Stimulated activated naive B cell treated with anti-CD40 and anti-IgM and Interleukin-4, amounts not matched to agents 10 μg/mL and 1 μg/mL and 100 μg/mL, for 72 hours (primary cell): ENCODE results near the gene CHIC1.
"Not testable (repeated sequence)": the region's sequence is repeated elsewhere in the genome, so short reads cannot be mapped to it uniquely, and the experiment has no call there.

ENCODE experiments used
- ATAC-seq, 2 donors: fragments of 150-1000 bp; cut with Tn5 transposase; replicated peaks; 2 replicates each; pipeline ENCODE4 v1.10.0; 2021; ENCODE audit warnings: moderate library complexity in 1 of 2
- DNase-seq: peaks from one replicate; pipeline ENCODE4 v3.0.0; 2021
- H3K27ac Mint-ChIP-seq: one replicate; pipeline ENCODE4 v1.8.0; 2022; ENCODE audit warnings: mild to moderate bottlenecking, mixed read lengths
- H3K27me3 Mint-ChIP-seq, 2 donors: one replicate each; pipeline ENCODE4 v1.8.0; 2022; ENCODE audit warnings: mixed read lengths in 2 of 2
- H3K36me3 Mint-ChIP-seq, 2 donors: one replicate each; pipeline ENCODE4 v1.8.0; 2022; ENCODE audit warnings: mixed read lengths in 2 of 2, mild to moderate bottlenecking in 1 of 2
- H3K4me1 Mint-ChIP-seq, 2 donors: one replicate each; pipeline ENCODE4 v1.8.0; 2022; ENCODE audit warnings: mixed read lengths in 2 of 2, mild to moderate bottlenecking in 1 of 2
- H3K4me3 Mint-ChIP-seq, 2 donors: one replicate each; pipeline ENCODE4 v1.8.0; 2022; ENCODE audit warnings: mild to moderate bottlenecking in 2 of 2, mixed read lengths in 2 of 2, moderate library complexity in 1 of 2
- H3K9me3 Mint-ChIP-seq, 2 donors: one replicate each; pipeline ENCODE4 v1.8.0; 2022; ENCODE audit warnings: mixed read lengths in 2 of 2, mild to moderate bottlenecking in 1 of 2

Gene CHIC1

DNA sequence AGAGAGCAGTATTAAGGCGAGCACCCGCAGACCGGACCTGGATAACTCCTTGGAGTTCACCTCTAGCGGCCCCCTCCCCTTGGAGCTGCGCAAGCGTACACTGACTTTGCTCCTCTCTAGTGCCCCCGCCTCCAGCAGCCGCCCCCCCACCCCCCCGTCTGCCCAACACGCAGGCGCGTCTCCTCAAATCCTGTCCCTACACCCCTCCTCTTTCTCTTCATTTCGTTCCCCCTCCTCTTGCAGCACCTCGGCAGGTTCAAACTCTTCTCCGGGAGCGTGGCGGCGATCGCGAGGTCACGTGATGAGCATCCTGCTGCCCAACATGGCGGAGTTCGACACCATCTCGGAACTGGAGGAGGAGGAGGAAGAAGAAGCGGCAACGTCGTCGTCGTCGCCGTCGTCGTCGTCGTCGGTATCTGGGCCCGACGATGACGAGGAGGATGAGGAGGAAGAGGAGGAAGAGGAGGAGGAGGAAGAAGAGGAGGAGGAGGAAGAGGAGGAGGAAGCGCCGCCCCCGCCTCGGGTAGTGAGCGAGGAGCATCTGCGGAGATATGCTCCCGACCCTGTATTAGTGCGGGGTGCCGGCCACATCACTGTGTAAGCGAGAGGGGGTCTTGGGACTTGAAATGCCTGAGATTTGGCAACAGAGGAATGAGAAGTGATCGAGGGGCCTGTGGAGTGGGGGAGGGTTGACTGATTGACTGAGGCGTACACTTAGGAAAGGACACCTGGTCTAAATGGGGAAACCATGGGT, at the start of gene CHIC1:
TSS of gene CHIC1 (plus strand) at position 214 of the 754 bp plus-strand sequence. CDS start at position 302, 88 bp downstream.
- Mint-ChIP-seq H3K27ac (peak within 1 kb of the TSS; percentile 95), H3K4me3 (peak within 1 kb of the TSS; percentile 87 to 93), H3K27me3 (no peaks in the 10 kb centered on the region), H3K4me1 (peaks cover 0 to 2% of the 10 kb centered on the region in 2 donors), H3K36me3 (no peaks in the 10 kb centered on the region), H3K9me3 (no peaks in the 10 kb centered on the region)
- ATAC-seq (peak; percentile 77 to 80), DNase-seq (peak; percentile 59)

DNA sequence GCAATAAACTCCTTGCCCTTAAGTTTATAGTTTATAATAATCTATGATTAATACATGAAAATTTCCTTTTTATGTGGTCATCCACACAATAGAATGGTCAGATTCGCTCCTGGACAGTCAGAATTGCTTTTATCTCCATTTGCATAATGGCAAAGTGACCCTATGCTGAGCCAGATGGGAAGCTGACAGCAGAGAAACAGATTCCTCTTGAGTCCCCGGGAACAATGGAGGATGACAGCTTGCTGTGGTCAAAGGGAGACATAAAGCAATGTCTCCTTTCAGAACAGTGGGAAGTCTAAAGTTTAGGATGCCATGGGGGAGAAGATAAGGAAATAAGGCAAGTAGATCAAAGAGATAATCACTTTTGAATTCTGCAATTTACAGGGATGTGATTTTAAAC, 40.2 kb upstream of the CHIC1 start:
- H3K4me3 Mint-ChIP-seq, H3K27ac Mint-ChIP-seq, H3K4me1 Mint-ChIP-seq, DNase-seq, H3K27me3 Mint-ChIP-seq, H3K9me3 Mint-ChIP-seq, H3K36me3 Mint-ChIP-seq, ATAC-seq: not testable (repeated sequence)

DNA sequence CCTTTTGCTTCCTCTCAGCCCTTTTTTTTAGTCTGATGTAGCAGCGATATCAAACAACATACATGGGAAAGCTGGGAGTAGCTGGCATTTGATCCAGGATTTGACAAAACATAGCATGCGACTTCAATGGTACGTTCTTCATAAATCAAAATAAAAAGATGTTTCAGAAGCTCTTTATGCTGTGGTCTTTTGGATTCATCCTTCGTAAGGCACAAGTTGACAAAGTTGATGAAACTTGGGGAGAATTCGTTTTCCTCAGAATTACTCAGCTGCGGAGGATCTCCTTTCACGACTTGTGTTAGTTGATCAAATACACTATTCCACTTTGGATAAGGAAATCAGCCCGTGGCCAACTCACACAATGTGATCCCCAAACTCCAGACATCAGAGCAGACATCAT, 38.1 kb upstream of the CHIC1 start:
- ATAC-seq (no peak), DNase-seq (no peak)
- H3K4me1 Mint-ChIP-seq: no peaks in the 10 kb centered on the region
- no peak overlapping the region for H3K27ac Mint-ChIP-seq
- H3K9me3 Mint-ChIP-seq: peaks cover 12 to 14% of the 10 kb centered on the region in 2 donors
- H3K36me3 Mint-ChIP-seq: peaks cover 0 to 8% of the 10 kb centered on the region in 2 donors
- H3K4me3 Mint-ChIP-seq: no peak overlapping the region
- H3K27me3 Mint-ChIP-seq: no peaks in the 10 kb centered on the region

DNA sequence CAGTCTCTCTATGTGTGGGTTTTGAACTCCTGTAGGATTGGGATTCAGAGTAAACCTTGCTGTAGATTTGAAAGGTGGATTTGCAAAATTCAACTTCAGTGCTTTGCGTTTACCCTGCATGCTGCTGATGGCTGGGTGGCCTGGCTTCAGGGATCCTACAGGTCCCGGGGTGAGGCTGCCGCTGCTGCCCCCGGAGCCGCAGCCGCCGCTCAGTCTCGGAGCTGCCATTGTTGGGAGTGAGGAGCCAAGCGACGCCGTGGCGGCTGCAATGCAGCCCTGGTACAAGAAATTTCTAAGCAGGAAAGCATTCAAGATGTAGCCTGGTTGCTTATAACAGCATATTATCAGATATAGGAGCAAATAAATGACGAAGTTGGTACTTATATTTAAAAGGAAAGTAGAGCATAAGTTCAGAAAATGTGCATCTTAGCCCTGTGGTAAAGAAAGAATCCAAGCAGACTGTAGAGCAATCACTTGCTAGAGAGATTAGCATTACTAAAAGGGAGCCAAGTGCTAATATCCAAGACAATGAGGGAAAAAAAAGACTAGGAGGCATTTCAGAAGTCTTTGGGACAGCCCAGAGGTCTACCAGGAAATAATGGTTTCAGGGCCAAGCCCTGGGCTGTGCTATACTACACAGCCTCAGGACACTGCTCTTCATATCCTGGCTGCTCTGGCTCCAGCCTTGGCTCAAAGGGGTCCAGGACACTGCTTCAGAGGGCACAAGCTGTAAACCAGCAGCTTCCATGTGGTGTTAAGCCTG, 36.9 kb upstream of the CHIC1 start:
- H3K36me3 Mint-ChIP-seq: peaks cover 0 to 16% of the 10 kb centered on the region in 2 donors
- H3K27ac Mint-ChIP-seq: no peak overlapping the region
- peaks cover 0 to 4% of the 10 kb centered on the region in 2 donors for H3K27me3 Mint-ChIP-seq
- DNase-seq (no peak), ATAC-seq (no peak)
- no peaks in the 10 kb centered on the region for H3K4me1 Mint-ChIP-seq
- no peak overlapping the region for H3K4me3 Mint-ChIP-seq
- H3K9me3 Mint-ChIP-seq: peaks cover 21 to 23% of the 10 kb centered on the region in 2 donors

DNA sequence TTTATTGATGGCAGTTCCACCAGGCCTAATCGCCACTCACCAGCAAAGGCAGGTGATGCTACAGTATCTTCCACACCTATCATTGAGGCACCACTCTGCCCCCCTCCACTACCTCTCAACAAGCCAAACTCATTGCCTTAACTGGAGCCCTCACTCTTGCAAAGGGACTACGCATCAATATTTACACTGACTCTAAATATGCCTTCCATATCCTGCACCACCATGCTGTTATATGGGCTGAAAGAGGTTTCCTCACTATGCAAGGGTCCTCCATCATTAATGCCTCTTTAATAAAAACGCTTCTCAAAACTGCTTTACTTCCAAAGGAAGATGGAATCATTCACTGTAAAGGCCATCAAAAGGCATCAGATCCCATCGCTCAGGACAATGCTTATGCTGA, 31.3 kb upstream of the CHIC1 start:
- not testable (repeated sequence) for H3K4me3 Mint-ChIP-seq, H3K4me1 Mint-ChIP-seq, H3K27ac Mint-ChIP-seq, DNase-seq, ATAC-seq, H3K27me3 Mint-ChIP-seq
- H3K9me3 Mint-ChIP-seq: peaks cover 33 to 46% of the 10 kb centered on the region in 2 donors
- H3K36me3 Mint-ChIP-seq: peaks cover 2 to 25% of the 10 kb centered on the region in 2 donors

DNA sequence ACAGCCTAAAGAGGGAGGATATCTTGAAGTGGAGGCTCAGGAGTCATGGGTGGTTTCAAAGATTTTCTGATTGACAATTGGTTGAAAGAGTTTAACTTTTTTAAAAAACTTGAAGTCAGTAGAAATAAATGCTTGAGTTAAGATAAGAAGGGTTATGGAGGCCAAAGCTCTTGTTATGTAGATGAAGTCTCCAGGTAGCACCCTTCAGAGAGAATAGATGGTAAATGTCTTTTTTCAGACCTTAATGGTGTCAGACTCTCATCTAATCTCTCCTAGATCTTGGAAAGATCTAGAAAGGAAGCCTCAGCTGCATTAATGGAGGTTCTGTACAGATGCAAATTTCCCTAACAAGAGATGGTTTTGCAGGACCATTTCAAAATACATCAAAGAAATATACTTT, 6.8 kb upstream of the CHIC1 start:
- Mint-ChIP-seq H3K4me1 (no peaks in the 10 kb centered on the region), H3K27me3 (no peaks in the 10 kb centered on the region), H3K4me3 (no peak overlapping the region), H3K36me3 (no peaks in the 10 kb centered on the region), H3K9me3 (no peaks in the 10 kb centered on the region), H3K27ac (no peak overlapping the region)
- ATAC-seq (no peak), DNase-seq (no peak)

DNA sequence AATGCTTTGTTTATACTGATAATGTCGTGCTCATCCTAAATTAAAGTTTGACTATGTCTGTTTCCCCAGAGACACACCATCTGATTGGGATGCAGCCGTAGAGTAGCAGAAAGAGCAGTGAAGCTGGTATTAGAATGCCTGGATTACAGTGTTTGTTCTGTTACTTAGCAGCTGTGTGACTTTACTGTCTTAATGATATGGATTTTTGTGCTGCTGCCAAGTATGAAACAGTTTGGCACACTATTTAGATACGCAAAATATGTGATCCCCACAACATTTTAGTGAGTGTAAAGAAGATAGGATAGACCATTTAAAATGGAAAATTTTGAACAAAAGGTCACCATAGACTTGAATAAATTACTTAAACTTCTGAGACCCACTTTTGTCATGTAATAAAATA, 1.2 kb upstream of the CHIC1 start:
- Mint-ChIP-seq H3K36me3 (no peaks in the 10 kb centered on the region), H3K27ac (no peak overlapping the region), H3K4me3 (no peak overlapping the region), H3K9me3 (no peaks in the 10 kb centered on the region), H3K27me3 (no peaks in the 10 kb centered on the region), H3K4me1 (peaks cover 0 to 2% of the 10 kb centered on the region in 2 donors)
- DNase-seq (no peak), ATAC-seq (no peak)

DNA sequence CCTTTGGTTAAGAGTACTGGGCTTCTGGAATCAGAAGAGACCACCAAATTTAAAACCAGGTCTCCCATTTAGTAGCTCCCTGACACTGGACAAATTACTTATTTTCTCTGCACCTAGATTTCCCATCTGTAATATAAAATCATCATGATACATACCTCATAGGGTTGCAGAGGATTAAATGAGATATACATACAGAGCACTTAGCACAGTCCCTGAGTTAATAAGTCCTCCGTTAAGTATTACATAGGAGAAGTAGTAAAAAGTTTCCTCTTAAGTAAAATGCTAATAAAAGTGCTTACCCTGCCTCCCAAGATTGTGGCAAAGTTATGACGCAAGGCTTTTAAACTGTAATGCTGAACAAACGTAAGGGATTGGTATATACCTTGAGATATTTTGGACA, 539 bp upstream of the CHIC1 start:
- Mint-ChIP-seq H3K9me3 (no peaks in the 10 kb centered on the region), H3K4me1 (peaks cover 0 to 2% of the 10 kb centered on the region in 2 donors)
- peak; percentile 4 to 9 for ATAC-seq

DNA sequence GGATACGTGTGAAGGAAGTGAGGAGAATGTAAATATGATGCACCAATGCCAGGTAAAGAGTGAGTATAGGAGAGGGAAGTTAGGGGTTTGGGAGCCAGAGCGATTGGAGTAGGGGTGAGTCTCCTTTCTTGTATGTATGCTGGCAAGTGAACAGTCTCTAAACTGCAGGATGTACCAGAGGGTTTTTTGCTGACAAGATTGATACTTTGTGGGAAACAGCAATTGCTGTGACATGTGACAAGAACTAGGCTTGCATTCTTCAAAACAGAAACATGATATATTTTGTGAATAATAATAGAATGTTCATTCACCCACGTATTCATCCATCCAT, 706 bp downstream of the CHIC1 start:
- H3K4me1 Mint-ChIP-seq: peaks cover 0 to 2% of the 10 kb centered on the region in 2 donors
- ATAC-seq (peak in 1 of 2 donors; percentile 52), DNase-seq (no peak)
- no peaks in the 10 kb centered on the region for H3K9me3 Mint-ChIP-seq
- H3K4me3 Mint-ChIP-seq: peak overlapping the region; percentile 87 to 93
- no peaks in the 10 kb centered on the region for H3K36me3 Mint-ChIP-seq
- H3K27me3 Mint-ChIP-seq: no peaks in the 10 kb centered on the region
- H3K27ac Mint-ChIP-seq: peak overlapping the region; percentile 95

More for the DNA sequence above, 539 bp upstream of the CHIC1 start:
- DNase-seq: no peak
- no peaks in the 10 kb centered on the region for H3K36me3 Mint-ChIP-seq
- H3K4me3 Mint-ChIP-seq: peak overlapping the region; percentile 87 to 93
- no peaks in the 10 kb centered on the region for H3K27me3 Mint-ChIP-seq
- no peak overlapping the region for H3K27ac Mint-ChIP-seq

DNA sequence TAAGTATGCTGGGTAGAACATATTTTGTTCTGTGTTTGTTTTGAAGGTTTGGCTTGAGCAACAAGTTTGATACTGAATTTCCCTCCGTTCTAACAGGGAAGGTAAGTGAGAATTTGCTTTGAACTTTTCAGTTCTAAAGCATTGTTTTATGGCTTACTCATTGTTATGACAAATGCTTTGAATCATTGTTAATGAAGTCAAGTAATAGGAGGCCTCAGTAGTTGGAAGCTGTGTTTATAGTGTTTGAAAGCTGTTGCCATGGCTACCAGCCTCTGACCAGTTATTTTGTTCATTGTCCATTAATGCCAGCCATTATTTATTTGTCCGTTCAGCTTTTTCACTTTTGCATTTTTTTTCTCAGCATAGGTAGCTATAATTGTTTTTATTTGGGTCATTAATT, 14.4 kb downstream of the CHIC1 start:
- DNase-seq (no peak), ATAC-seq (no peak)
- Mint-ChIP-seq H3K9me3 (no peaks in the 10 kb centered on the region), H3K27me3 (no peaks in the 10 kb centered on the region), H3K36me3 (peaks cover 3 to 7% of the 10 kb centered on the region in 2 donors), H3K27ac (no peak overlapping the region), H3K4me1 (peaks cover 4 to 5% of the 10 kb centered on the region in 2 donors), H3K4me3 (no peak overlapping the region)

DNA sequence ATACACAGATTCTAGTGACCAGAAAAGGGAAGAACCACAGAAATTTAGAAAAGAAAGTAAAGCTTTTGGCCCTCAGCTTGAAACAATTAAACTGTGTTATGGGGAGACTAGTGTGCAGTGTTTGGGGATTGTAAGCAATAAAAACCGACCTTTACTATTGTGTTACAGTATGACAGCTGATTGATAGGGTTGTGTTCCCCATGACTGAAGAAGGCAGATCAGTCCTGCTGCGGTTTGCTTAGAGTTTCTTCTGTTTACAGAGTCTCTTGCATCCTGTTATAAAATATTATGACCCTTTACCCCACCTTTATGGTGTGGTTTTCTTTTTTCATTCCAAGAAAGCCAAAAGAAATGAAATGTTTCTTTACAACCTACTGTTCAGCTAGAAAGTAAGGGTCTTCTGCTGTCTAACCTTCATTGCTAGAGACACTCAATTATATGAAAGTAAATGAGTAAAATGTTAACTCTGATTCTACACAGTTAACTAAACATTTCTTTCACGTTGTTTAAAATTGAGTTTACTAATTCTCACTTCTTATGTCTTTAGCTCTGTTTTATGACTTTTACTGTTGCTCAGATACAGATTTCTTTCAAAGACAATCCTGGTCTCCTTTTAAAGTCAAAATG, 18.1 kb downstream of the CHIC1 start:
- H3K27me3 Mint-ChIP-seq: no peaks in the 10 kb centered on the region

DNA sequence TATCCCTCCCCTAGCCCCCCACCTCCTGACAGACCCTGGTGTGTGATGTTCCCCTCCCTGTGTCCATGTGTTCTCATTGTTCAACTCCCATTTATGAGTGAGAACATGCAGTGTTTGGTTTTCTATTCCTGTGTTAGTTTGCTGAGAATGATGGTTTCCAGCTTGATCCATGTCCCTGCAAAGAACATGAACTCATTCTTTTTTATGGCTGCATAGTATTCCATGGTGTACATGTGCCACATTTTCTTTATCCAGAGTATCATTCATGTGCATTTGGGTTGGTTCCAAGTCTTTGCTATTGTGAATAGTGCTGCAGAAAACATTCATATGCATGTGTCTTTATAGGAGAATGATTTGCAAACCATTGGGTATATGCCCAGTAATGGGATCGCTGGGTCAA, 34.8 kb downstream of the CHIC1 start:
- H3K4me3 Mint-ChIP-seq, H3K27me3 Mint-ChIP-seq, ATAC-seq, H3K9me3 Mint-ChIP-seq, H3K27ac Mint-ChIP-seq, H3K4me1 Mint-ChIP-seq, DNase-seq: not testable (repeated sequence)
- H3K36me3 Mint-ChIP-seq: peaks cover 22 to 32% of the 10 kb centered on the region in 2 donors

More for the DNA sequence above, 18.1 kb downstream of the CHIC1 start:
- no peak overlapping the region for H3K4me3 Mint-ChIP-seq
- DNase-seq (no peak), ATAC-seq (no peak)
- H3K27ac Mint-ChIP-seq: peak overlapping the region; percentile 28
- no peaks in the 10 kb centered on the region for H3K9me3 Mint-ChIP-seq
- peaks cover 0 to 2% of the 10 kb centered on the region in 2 donors for H3K4me1 Mint-ChIP-seq
- peaks cover 0 to 4% of the 10 kb centered on the region in 2 donors for H3K36me3 Mint-ChIP-seq

DNA sequence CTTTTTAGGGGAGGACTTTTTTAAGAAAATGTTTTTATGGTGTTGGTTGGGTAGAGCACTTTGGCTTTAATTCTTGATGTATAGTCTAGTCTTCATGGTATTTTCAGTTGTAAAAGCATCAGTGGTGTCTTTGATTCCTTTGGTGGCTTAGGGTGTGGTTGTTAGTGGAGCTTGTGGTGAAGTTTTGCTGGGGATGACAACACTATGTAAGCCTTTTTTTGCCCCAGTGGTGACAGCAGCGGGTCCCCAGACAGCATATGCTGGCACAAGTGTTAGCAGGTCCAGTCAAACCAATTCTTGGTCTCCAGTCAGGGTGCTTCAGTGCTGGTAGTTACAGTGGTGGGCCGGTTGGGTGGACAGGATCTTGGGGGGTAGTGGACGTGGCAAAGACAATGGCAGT, 52.0 kb downstream of the CHIC1 start:
- peaks cover 16 to 37% of the 10 kb centered on the region in 2 donors for H3K9me3 Mint-ChIP-seq
- ATAC-seq (no peak), DNase-seq (no peak)
- H3K4me3 Mint-ChIP-seq: no peak overlapping the region
- H3K27me3 Mint-ChIP-seq: no peaks in the 10 kb centered on the region
- no peak overlapping the region for H3K27ac Mint-ChIP-seq
- H3K4me1 Mint-ChIP-seq: peaks cover 5 to 20% of the 10 kb centered on the region in 2 donors
- peaks cover 35 to 68% of the 10 kb centered on the region in 2 donors for H3K36me3 Mint-ChIP-seq

DNA sequence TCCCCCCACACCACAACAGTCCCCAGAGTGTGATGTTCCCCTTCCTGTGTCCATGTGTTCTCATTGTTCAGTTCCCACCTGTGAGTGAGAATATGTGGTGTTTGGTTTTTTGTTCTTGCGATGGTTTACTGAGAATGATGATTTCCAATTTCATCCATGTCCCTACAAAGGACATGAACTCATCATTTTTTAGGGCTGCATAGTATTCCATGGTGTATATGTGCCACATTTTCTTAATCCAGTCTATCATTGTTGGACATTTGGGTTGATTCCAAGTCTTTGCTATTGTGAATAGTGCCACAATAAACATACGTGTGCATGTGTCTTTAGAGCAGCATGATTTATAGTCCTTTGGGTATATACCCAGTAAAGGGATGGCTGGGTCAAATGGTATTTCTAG, 78.7 kb downstream of the CHIC1 start:
- not testable (repeated sequence) for DNase-seq, H3K27me3 Mint-ChIP-seq, H3K4me1 Mint-ChIP-seq, ATAC-seq, H3K4me3 Mint-ChIP-seq, H3K27ac Mint-ChIP-seq
- Mint-ChIP-seq H3K9me3 (peaks cover 13 to 27% of the 10 kb centered on the region in 2 donors), H3K36me3 (peaks cover 43 to 66% of the 10 kb centered on the region in 2 donors)
